ENCODE data around the gene AZIN2.
A peak's percentile ranks its signal among the peaks of the same experiment; 100 is the strongest.

AZIN2 gene

DNA sequence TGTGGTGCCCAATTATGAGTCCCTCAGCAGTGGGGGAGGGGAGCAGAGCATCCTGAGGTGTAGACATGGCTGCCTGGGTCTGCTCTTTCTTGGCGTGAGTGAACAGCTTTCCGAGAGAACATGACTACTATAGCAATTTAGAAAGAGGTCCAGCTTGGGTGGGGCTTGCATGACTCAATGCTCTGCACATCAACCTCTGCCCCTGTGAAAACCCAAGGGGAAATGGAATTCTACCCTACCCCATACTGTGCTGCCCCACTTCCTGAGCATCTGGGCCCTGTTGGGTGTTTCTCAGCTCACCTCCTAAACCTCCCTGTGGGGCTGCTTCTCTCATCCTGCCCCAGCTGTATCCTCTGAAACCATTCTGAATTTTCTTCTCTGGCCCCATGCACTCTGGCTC is 8.2 kb upstream of the AZIN2 start:
- TF ChIP-seq CTCF (IDR thresholded peaks at IDR 0.05; ENCODE audit: low read depth, low read length, missing control alignments) = no peak
- DNase-seq (ENCODE audit: extremely low read depth, low read depth) = no peak
- H3K4me3 ChIP-seq (replicated peaks; ENCODE audit: low read depth, low read length) = no peak overlapping the region

DNA sequence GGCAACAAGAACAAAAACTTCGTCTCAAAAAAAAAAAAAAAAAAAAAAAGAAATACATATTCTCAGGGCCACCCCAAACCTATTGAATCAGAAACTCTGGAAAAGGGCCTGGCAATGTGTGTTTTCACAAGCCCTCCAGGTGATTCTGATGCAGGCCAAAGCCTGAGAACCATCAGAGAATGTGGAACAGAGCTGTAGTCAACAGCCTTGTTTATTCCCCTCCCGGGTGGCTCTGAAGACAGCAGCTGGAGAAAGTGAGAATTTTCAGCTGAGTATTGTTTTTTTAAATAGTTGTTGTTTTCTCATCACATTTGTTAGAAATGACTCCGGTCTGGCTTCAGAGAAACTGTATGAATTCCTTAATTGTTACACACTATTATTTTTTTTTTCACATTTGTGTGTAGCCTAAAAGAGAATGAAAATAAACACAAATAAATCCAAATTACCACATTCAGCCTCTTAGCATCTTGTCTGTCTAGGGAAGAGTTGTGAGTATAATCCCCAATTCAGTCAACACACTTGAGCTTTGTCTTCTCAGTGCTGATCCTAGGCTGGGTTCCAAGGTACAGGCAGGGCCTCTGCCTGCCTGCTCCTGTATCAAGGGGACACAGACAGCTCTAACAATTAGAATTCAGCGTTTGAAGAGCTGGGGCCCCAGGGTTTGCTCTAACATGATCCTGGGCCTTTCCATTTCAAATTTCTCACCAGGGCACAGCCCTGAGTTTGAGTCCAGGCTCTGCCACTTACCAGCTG is 6.6 kb upstream of the AZIN2 start:
- DNase-seq (ENCODE audit: extremely low read depth, low read depth) = no peak
- TF ChIP-seq CTCF (IDR thresholded peaks at IDR 0.05; ENCODE audit: low read depth, low read length, missing control alignments) = no peak
- no peak overlapping the region for H3K4me3 ChIP-seq (replicated peaks; ENCODE audit: low read depth, low read length)

DNA sequence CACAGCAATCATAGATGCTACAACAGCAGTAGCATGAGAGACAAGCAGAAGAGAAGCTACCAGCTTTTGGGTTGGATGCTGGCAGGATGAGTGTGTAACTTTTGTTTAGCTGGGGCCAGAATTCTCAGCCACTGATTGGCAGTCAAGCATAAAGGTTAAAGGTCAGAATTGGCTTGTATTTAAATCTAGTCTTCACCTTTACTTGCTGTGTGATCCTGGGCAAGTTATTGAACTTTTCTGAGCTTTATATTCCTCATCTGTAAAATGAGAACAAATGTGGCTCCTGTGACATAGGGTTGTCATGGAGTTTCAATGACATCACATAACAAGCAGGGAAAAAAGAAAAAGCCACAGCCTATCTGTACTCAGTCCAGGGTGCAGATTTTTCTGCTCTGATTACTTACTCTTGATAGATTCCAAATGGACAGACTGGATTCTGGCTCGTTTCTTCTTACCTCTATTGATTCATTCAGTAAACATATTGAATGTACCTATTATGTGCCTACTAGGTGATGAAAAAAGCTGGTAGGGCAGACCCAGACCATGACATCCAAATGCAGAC is 2.8 kb upstream of the AZIN2 start:
- DNase-seq (ENCODE audit: extremely low read depth, low read depth) = no peak

DNA sequence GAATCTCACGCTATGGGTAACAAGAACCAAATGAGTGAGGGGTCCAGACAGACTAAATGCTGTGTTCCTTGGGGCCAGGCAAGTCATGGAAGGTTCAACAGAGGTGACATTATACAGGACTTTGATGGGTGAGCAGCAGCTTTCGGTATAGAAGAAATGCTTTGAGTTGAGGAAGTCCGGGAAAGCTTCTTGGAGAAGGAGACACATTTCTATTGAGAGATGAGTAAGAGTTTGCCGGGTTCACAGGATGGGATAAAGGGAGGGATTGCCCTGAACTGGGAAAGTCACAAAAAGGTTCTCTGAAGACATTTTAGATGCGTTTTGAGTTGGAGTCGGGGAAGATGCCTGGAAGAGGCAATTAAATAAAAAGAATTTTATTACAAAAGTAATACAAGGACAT is 580 bp upstream of the AZIN2 start:
- peak overlapping the region; percentile 69 for H3K4me3 ChIP-seq (replicated peaks; ENCODE audit: low read depth, low read length)
- DNase-seq (ENCODE audit: extremely low read depth, low read depth) = no peak
- no peak for TF ChIP-seq CTCF (IDR thresholded peaks at IDR 0.05; ENCODE audit: low read depth, low read length, missing control alignments)

More for the DNA sequence above, 2.8 kb upstream of the AZIN2 start:
- no peak overlapping the region for H3K4me3 ChIP-seq (replicated peaks; ENCODE audit: low read depth, low read length)
- no peak for TF ChIP-seq CTCF (IDR thresholded peaks at IDR 0.05; ENCODE audit: low read depth, low read length, missing control alignments)

- no peak for TF ChIP-seq CTCF (IDR thresholded peaks at IDR 0.05; ENCODE audit: low read depth, low read length, missing control alignments)
- DNase-seq (ENCODE audit: extremely low read depth, low read depth) = no peak
- H3K4me3 ChIP-seq (replicated peaks; ENCODE audit: low read depth, low read length) = peak overlapping the region; percentile 69
Measured at GRCh38 chr1:33081554-33082305, 777 bp downstream of the AZIN2 start.

- TF ChIP-seq CTCF (IDR thresholded peaks at IDR 0.05; ENCODE audit: low read depth, low read length, missing control alignments) = no peak
- no peak for DNase-seq (ENCODE audit: extremely low read depth, low read depth)
- H3K4me3 ChIP-seq (replicated peaks; ENCODE audit: low read depth, low read length) = peak overlapping the region; percentile 69
Measured at GRCh38 chr1:33082575-33083108, 1.7 kb downstream of the AZIN2 start.

Measured in HFF-Myc (cell line).